ENCODE results near the gene PLEKHG7.

PLEKHG7 gene

DNA sequence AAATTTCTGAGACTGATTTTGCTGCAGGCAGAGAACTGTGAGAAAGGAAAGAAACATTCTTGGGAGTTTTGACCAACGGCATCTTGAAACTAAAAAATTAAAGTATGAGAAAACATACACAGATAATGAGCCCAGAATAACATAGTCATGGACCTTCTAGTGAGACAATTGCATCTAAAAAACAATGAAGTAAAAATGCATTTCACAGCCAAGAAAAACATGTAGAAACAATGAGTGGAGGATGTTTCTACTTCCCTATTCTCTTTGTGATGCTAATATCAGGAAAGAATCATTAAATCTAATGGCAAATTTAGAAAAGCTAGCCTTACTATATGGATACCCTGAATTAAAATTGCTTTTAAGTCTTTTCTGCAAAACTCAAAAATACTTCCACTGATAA, 12.2 kb upstream of the PLEKHG7 start:
- TF ChIP-seq, protein P1, sequence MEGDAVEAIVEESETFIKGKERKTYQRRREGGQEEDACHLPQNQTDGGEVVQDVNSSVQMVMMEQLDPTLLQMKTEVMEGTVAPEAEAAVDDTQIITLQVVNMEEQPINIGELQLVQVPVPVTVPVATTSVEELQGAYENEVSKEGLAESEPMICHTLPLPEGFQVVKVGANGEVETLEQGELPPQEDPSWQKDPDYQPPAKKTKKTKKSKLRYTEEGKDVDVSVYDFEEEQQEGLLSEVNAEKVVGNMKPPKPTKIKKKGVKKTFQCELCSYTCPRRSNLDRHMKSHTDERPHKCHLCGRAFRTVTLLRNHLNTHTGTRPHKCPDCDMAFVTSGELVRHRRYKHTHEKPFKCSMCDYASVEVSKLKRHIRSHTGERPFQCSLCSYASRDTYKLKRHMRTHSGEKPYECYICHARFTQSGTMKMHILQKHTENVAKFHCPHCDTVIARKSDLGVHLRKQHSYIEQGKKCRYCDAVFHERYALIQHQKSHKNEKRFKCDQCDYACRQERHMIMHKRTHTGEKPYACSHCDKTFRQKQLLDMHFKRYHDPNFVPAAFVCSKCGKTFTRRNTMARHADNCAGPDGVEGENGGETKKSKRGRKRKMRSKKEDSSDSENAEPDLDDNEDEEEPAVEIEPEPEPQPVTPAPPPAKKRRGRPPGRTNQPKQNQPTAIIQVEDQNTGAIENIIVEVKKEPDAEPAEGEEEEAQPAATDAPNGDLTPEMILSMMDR (IDR thresholded peaks at IDR 0.05; ENCODE audit: low read depth, low read length, missing control alignments) = no peak
- no peak overlapping the region for H3K4me3 ChIP-seq (ENCODE audit: low read depth, low read length)
- no peak for DNase-seq (ENCODE audit: low read depth)

DNA sequence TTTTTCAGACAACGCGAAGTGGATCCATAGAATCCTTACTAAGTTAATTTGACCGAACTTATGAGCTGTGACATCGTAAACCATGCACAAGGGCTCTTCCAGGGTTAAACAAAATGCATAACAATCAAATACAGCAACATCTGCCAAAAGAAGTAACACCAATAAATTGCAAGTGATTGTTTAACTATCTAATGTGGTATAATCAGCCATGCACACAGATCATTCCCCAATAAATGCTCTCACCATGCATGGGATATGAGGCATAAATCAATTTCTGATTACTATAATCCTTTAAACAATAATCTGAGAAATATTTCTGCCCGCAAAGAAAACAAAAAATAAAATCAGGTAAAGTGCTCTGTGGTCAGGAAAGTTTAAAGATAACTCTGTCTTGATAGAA, 7.7 kb upstream of the PLEKHG7 start:
- no peak overlapping the region for H3K4me3 ChIP-seq (ENCODE audit: low read depth, low read length)
- TF ChIP-seq, protein P1 (IDR thresholded peaks at IDR 0.05; ENCODE audit: low read depth, low read length, missing control alignments) = no peak
- DNase-seq (ENCODE audit: low read depth) = no peak

DNA sequence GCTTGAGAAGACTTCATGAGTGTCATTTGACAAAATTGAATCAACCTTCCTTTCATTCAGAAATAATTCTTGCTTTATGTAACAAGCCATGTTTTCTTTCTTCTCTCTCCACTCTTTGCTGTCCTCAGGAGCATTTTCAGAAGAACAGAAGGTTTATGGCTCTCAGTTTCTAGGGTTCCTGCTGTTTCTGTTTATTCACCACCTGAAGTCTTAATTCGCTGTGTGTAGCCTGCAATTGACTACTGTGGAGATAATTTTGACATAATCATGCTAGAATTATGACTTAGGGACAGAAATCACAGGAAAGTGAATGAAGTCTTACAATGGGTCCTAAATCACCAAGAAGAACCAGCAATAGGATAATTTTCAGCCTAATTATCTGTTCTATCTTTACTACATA, 7.2 kb upstream of the PLEKHG7 start:
- TF ChIP-seq, protein P1 (IDR thresholded peaks at IDR 0.05; ENCODE audit: low read depth, low read length, missing control alignments) = no peak
- no peak overlapping the region for H3K4me3 ChIP-seq (ENCODE audit: low read depth, low read length)
- no peak for DNase-seq (ENCODE audit: low read depth)

DNA sequence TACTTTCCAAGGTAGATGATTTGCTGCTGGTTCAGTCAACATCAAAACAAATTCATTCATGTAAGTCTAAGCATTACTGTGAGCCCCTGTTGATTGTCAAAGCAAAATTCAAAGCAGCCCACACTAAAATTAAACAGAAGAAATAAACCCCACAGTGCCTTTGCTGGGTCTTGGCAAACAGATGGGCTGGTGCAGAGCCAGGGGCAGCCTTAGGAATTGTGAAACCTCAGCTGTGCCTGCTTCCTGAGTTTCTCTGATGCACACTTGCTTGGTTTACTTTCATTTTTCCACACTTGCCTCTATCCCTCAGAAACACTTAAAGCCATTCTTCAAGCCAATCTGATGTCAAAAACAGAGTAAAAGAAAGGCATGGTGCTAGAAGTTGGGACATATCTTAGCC, 6.6 kb upstream of the PLEKHG7 start:
- H3K4me3 ChIP-seq (ENCODE audit: low read depth, low read length) = no peak overlapping the region
- TF ChIP-seq, protein P1 (IDR thresholded peaks at IDR 0.05; ENCODE audit: low read depth, low read length, missing control alignments) = no peak
- no peak for DNase-seq (ENCODE audit: low read depth)

DNA sequence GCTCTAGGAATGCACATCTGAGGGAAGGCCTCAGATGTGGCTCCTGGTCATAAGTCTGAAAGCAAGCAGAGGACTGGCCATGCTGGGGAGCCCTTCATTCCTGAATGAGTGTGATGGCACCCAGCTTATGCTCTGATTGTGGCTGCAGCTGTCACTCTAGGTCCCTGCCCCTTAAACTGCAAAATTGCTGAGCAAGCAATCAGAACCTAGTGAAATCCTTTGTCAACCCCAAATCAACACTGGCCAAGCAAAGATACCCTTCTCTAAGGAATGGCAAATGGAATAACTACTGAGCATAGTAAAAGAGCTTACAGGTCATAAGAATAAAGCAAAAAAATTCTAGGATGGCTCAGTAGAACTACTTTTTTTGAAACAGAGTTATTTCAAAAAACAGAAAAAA, 4.3 kb upstream of the PLEKHG7 start:
- TF ChIP-seq, protein P1 (IDR thresholded peaks at IDR 0.05; ENCODE audit: low read depth, low read length, missing control alignments) = no peak
- DNase-seq (ENCODE audit: low read depth) = no peak
- H3K4me3 ChIP-seq (ENCODE audit: low read depth, low read length) = no peak overlapping the region

DNA sequence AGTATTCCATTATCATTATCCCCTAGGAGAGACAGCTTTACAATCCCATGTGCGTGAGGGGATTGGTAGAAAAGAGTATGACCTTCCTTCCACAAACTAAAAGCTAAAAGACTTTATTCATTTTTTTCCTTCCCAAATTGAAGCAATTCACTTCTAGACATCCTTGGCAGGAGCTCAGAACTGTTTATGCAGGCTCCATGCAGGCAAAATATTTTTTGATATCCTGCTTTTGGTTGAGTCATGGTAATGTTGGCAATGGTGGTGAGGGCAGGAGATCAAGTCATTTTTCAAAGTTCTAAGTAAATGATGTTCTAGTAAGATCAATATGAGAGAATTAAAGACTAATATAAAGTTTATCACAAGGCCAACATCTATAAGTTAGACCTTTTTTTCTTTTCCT, 1.3 kb upstream of the PLEKHG7 start:
- TF ChIP-seq, protein P1 (IDR thresholded peaks at IDR 0.05; ENCODE audit: low read depth, low read length, missing control alignments) = no peak
- DNase-seq (ENCODE audit: low read depth) = no peak
- H3K4me3 ChIP-seq (ENCODE audit: low read depth, low read length) = no peak overlapping the region

DNA sequence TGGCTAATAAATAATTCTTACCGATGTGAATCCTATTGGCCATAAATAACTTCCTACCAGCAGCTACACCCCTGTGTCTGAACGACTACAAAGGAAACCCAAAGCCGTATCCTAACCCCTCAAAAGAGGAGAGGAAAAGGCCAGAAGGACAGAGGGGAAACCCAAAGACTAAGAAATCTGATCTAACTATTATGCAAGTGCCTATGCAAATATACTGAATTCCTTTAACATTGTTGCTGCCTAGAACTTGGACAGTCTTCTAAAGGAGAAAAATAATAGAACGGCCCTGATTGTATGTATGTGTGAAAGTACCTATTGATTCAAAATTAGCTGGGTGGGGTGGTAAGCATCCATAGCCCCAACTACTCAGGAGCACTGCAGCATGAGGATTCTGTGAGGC, 997 bp downstream of the PLEKHG7 start:
- TF ChIP-seq, protein P1 (IDR thresholded peaks at IDR 0.05; ENCODE audit: low read depth, low read length, missing control alignments) = no peak
- DNase-seq (ENCODE audit: low read depth) = no peak
- H3K4me3 ChIP-seq (ENCODE audit: low read depth, low read length) = peak overlapping the region; percentile 71

Measured in GM12864 (cell line).